ENCODE results near the gene KL.

Gene KL

DNA sequence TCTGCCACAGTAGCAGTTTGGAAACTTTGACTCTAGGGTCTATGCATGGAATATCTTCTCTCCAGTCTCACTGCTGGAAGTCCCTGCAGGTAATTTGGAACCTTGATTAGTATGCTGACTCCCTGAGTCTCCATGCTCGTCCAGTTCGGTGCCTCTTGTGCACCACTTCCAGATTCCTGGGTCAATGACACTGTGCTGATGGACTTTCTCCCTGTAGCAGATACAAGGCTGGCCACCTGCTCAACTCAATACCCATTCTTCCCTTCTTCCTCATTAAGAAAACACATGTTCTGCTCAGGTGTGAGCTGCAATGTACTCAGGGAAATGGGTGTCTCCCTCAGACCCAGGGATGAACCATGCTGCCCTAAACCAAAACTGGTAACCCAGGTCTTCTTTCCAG is 99.1 kb downstream of the KL start:
- no peak for DNase-seq

Measured in activated T-cell treated with anti-CD3 and anti-CD28 coated beads, Interleukin-2, amount 50 U/mL, for 1 hour (primary cell).